Stomach (tissue), 4 donors: ENCODE data around the gene CASP12.

Experiments used
- CTCF ChIP-seq, 7 experiments: fragments of 450-650 bp in 4 of 7; fragments of 200-600 bp in 3 of 7; sonication (generic) in 3 of 7; IDR thresholded peaks; one replicate each; pipeline ENCODE4 v1.5.1; 2016 to 2019; ENCODE audit warnings: antibody characterized with exemption in 7 of 7, control low read depth in 2 of 7, mild to moderate bottlenecking in 1 of 7
- EP300 ChIP-seq: sonication (generic); formaldehyde crosslinking; IDR thresholded peaks from one replicate; pipeline ENCODE4 v1.6.1; 2017; ENCODE audit warnings: antibody characterized with exemption
- POLR2A ChIP-seq, 4 donors: fragments of 450-650 bp; IDR thresholded peaks; one replicate each; pipeline ENCODE4 v1.6.1; 2016; ENCODE audit warnings: antibody characterized with exemption in 4 of 4, control low read depth in 2 of 4, mild to moderate bottlenecking in 1 of 4, moderate library complexity in 1 of 4
- POLR2AphosphoS5 ChIP-seq, 3 donors: sonication (generic); formaldehyde crosslinking; IDR thresholded peaks; one replicate each; pipeline ENCODE4 v1.6.1; 2016; ENCODE audit warnings: antibody characterized with exemption in 3 of 3

GRCh38 chr11:104925850-104926249, 27.6 kb upstream of the CASP12 start:
- TF ChIP-seq CTCF (IDR thresholded peaks at IDR 0.05), result no peak
- no peak for TF ChIP-seq EP300
- no peak for TF ChIP-seq POLR2A (IDR thresholded peaks at IDR 0.05)
- no peak for TF ChIP-seq POLR2AphosphoS5 (IDR thresholded peaks at IDR 0.05)
